ENCODE measurements around the gene EBF4. TPM values are rescaled to one million over a fixed set of nuclear protein-coding genes. Genes with fewer than 3 reads are reported as not detected.

The EBF4 gene
- total RNA-seq, 2 experiments from 2014 or later, result 0.99 to 2.4 TPM

DNA sequence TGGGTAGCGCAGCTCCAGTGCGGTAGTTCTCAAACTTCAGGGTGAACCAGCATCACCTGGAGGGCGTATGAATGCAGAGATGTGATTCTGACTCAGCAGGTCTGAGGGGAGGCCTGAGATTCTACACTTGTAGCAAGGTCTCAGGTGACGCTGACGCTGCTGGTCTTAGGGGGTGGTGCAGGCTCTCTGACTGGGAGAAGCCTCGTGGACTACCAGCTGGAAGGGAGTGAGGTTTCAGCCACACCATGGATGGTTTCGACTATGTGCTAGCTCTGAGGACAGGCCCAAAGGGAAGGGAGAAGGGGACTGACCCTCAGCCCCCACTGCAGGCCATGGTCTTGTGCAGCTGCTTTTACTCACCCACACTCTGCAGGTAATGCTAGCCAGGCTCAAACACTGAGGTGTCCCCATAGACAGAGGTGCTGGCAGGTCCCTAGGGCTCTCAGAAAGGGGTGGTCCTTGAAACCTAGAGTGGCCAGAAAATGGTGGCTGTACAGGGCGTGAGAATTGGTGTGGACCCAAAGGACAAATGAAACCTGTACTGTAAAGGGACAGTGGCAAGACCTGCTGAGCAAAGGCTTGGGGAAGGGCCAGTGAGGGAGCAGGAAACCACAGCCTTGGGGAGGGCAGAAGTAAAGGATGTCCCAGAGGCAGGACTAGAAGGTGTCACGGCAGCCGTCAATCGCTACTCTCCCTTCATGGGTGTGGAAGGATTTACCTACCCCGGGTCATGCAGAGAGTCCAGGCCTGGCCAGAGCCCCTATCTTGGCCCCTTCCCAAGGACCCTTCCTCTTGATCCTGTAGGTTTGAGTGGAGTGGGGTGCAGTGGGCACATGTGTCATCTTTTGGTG lies 52.7 kb downstream of the EBF4 start:
- no peak for DNase-seq
- Mint-ChIP-seq H3K4me1 (peaks cover 29% of the 10 kb centered on the region), H3K9me3 (no peaks in the 10 kb centered on the region), H3K27ac (no peak overlapping the region), H3K27me3 (peaks cover 14% of the 10 kb centered on the region), H3K4me3 (no peak overlapping the region), H3K36me3 (no peaks in the 10 kb centered on the region)
- POLR2A ChIA-PET, result no interaction called here
- no peak for ATAC-seq (ENCODE audit: low read depth)

DNA sequence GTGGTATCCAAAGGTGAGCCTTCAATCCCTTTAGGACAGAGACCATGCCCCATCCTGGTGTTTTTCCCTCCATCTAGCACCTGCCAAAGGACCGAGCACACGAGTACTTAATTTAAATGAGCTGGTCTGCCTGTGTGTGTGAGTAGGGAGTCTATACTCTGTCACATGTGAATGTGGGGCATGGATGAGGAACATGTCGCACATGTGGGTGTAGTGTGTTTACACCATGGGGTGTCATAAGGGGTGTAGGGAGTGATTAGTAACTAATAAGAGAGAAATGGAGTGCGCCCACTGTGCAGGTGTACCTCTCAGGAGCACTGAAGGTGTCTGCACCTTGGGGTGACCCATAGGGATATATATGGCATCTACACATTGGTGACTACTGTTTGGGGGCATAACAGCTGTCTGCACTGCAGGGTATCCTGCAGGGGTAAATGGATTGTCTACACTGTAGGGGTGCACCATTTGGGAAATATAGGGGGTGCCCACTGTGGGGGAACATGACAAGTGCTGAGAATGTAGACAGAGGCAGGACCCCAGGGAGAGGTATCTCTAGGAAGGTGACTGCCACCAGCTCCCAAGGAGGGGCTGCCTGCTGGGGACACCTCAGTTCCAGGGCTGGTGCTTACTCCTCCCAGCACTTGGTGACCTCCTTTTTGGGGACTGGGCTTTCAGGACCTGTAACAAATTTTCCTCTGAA lies 53.5 kb downstream of the EBF4 start:
- DNase-seq (no peak), ATAC-seq (ENCODE audit: low read depth) (no peak)
- POLR2A ChIA-PET, result no interaction called here
- no peaks in the 10 kb centered on the region for H3K36me3 Mint-ChIP-seq
- peaks cover 22% of the 10 kb centered on the region for H3K27me3 Mint-ChIP-seq
- no peak overlapping the region for H3K27ac Mint-ChIP-seq
- H3K9me3 Mint-ChIP-seq, result no peaks in the 10 kb centered on the region
- H3K4me3 Mint-ChIP-seq, result no peak overlapping the region
- peaks cover 28% of the 10 kb centered on the region for H3K4me1 Mint-ChIP-seq

DNA sequence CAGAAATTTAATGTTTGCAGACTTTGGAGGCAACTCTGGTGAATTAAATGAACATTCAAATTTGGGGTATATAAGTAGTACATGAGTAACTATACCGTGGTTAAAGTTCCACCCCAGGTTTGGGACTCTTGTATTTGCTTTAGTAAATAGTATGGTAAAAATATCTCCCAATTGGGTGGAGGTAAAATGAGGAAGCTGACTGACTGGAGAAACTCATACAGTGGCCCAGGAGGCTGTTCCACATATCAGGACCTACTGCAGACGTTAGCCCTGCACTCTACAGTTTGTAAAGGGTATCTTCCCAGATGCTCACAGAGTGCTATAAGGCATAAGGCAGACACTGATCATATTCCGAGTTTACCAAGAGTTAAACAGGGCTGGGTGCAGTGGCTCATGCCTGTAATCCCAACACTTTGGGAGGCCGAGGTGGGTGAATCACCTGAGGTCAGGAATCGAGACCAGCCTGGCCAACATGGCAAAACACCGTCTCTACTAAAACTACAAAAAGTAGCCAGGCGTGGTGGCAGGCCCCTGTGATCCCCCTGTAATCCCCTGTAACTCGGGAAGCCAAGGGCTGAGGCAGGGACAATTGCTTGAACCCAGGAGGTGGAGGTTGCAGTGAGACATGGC lies 54.2 kb downstream of the EBF4 start:
- Mint-ChIP-seq H3K27me3 (peaks cover 27% of the 10 kb centered on the region), H3K4me1 (peaks cover 22% of the 10 kb centered on the region), H3K36me3 (no peaks in the 10 kb centered on the region), H3K27ac (no peak overlapping the region), H3K4me3 (no peak overlapping the region), H3K9me3 (no peaks in the 10 kb centered on the region)
- DNase-seq (no peak), ATAC-seq (ENCODE audit: low read depth) (no peak)
- POLR2A ChIA-PET, result no interaction called here

DNA sequence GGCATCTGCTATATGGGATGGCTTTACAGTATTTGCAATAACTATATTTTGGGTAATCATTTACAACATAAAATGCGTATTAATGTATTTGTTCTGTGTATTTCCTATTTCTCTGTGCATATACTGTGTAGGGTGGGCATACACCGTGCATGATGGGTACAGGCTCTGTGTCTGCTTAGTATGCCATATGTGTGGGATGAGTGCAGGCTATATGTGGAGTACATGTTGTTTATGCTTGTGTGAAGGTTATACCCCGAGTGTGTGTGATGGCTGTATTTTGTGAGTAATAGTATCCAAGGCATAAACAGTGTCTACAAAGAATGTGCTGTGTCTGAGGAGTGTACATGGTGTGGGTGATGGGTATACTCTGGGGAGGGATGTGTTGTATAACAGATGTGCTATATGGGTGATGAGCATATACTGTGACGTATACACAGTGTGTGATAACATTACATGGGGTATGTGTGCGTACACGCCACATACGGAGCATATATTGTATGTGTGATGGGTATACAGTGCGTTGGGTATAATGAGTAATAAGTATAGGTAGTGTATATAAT lies 55.2 kb downstream of the EBF4 start:
- POLR2A ChIA-PET, result no interaction called here
- H3K4me3 Mint-ChIP-seq, result no peak overlapping the region
- no peaks in the 10 kb centered on the region for H3K9me3 Mint-ChIP-seq
- H3K4me1 Mint-ChIP-seq, result peaks cover 16% of the 10 kb centered on the region
- DNase-seq (no peak), ATAC-seq (ENCODE audit: low read depth) (no peak)
- no peak overlapping the region for H3K27ac Mint-ChIP-seq
- peaks cover 30% of the 10 kb centered on the region for H3K27me3 Mint-ChIP-seq
- H3K36me3 Mint-ChIP-seq, result no peaks in the 10 kb centered on the region

DNA sequence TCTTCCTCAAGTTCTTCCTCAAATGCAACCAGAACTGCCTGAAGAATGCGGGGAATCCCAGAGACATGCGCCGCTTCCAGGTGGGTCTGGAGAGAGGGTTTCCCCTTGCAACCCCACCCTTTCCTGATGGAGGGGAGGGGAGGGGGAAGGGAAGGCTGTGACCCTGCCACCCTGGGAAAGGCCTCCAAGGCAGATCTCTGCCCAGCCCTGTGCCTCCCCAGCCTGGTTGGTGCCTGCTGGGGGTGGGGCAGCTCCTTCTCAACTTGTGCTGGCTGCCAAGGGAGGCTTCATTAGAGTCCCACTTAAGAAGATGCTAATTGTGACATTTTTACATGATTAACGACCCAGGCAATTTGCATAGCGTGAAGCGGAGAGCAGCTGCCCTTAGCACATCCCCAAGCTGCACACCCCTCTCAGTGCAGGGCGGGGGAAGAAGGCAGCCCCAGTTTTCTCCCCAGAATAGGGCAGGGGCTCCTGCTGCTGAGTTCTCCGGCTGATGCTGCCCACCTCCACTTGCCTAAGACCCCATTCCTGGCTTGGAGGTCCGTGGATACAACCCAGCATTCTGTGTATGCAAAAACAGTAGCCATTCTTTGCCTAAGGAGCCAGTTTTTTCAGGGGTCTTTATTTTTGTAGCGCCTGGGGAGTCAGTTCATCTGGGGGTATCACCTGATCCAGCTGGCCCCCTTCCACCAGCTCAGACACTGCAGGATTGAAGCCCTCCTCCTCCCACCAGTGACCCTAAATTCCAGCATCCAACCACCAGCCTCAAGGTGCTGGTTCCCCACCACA lies 56.2 kb downstream of the EBF4 start:
- no peak for DNase-seq
- H3K9me3 Mint-ChIP-seq, result no peaks in the 10 kb centered on the region
- POLR2A ChIA-PET, result no interaction called here
- no peak overlapping the region for H3K27ac Mint-ChIP-seq
- H3K4me3 Mint-ChIP-seq, result no peak overlapping the region
- H3K36me3 Mint-ChIP-seq, result no peaks in the 10 kb centered on the region
- ATAC-seq (ENCODE audit: low read depth), result no peak
- H3K27me3 Mint-ChIP-seq, result peaks cover 39% of the 10 kb centered on the region
- peaks cover 16% of the 10 kb centered on the region for H3K4me1 Mint-ChIP-seq

DNA sequence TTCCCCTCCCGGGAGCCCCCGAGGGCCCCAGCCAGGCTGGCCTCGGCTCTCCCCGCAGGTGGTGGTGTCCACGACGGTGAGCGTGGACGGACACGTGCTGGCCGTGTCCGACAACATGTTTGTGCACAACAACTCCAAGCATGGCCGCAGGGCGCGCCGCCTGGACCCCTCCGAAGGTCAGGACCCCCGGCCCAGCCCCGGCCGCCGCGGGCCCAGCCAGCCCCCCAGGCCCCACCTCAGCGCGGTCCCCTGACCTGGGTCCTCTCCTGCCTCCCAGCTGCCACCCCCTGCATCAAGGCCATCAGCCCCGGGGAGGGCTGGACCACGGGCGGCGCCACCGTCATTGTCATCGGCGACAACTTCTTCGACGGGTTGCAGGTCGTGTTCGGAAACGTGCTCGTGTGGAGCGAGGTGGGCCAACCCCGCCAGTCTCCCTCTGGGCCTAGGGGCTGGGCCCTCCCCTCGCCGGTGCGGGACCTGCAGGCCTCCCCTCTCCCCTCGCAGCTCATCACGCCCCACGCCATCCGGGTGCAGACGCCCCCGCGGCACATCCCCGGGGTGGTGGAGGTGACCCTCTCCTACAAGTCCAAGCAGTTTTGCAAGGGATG lies 56.9 kb downstream of the EBF4 start:
- Mint-ChIP-seq H3K27ac (no peak overlapping the region), H3K4me1 (peaks cover 16% of the 10 kb centered on the region)

DNA sequence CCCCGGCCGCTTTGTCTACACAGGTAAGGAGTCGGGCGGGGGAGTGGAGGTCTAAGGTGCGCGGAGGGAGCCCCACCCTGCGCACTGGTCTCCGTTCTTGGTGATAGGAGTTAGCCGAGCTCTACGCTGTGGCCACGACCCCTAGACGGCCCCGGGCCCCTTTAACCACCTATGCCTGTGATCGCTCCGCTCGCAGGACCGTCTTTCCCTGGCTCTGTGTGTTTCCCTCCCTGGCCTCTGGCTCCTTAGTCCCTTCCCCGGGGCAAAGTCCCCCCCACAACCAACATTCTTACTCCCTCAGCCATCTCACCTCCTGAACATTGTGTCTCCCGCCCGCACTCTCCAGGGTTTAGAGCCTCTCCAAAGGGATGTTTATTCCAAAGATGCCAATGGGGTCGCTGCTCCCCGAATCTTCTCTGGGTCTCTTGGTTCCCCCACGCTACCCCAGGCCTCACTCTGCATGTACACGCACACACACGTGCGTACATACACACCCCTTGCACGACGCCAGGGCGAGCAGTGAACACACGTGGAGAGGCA lies 57.4 kb downstream of the EBF4 start:
- DNase-seq (no peak), ATAC-seq (ENCODE audit: low read depth) (no peak)
- H3K4me3 Mint-ChIP-seq, result no peak overlapping the region
- POLR2A ChIA-PET, result interaction anchor here (1.0 to 1.3 kb wide), 2 partner anchors 9 to 62 kb away, joined by 3 read pairs; no protein-coding TSS in a partner anchor
- H3K36me3 Mint-ChIP-seq, result no peaks in the 10 kb centered on the region
- H3K27ac Mint-ChIP-seq, result no peak overlapping the region
- H3K4me1 Mint-ChIP-seq, result peaks cover 16% of the 10 kb centered on the region
- peaks cover 48% of the 10 kb centered on the region for H3K27me3 Mint-ChIP-seq
- no peaks in the 10 kb centered on the region for H3K9me3 Mint-ChIP-seq

More for the DNA sequence above, 56.9 kb downstream of the EBF4 start:
- Mint-ChIP-seq H3K4me3 (no peak overlapping the region), H3K9me3 (no peaks in the 10 kb centered on the region), H3K27me3 (peaks cover 46% of the 10 kb centered on the region), H3K36me3 (no peaks in the 10 kb centered on the region)
- DNase-seq (no peak), ATAC-seq (ENCODE audit: low read depth) (no peak)
- POLR2A ChIA-PET, result no interaction called here

DNA sequence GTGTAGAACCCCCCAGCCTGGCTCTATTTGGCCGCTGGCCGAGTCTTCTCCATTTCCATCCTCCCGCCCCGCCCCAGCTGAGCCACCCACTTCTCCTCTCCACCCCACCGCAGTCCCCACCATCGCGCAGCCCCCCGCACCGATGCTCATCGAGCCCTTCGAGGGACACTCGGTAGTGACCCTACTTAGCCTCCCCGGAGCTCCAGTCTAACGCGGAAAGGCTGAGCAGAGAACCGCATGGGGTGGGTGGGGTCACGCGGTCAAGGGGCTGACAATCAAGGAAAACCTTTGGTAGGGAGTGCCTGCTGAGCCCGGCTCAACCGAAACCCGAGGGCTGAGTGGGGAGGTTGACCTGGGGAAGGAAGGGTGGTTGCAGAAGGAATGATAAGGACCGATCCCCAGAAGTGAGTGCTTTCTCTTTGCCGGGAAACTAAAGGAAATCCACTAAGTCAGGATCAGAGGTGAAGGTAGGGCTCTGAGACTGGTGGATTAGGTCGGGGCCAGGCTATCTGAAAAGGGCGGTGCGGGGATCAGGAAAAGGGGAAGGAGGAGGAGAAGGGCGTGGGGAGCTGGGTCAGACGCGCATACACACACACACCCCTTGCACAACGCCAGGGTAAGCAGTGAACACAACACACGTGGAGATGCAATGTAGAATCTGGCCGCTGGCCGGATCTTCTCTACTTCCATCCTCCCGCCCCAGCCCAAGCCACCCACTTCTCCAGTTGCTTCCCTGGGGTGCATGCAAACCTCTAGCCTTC lies 58.1 kb downstream of the EBF4 start:
- Mint-ChIP-seq H3K36me3 (no peaks in the 10 kb centered on the region), H3K27me3 (peaks cover 50% of the 10 kb centered on the region), H3K4me1 (peaks cover 15% of the 10 kb centered on the region), H3K4me3 (peak overlapping the region; percentile 65), H3K27ac (no peak overlapping the region), H3K9me3 (no peaks in the 10 kb centered on the region)
- DNase-seq (no peak), ATAC-seq (ENCODE audit: low read depth) (no peak)
- POLR2A ChIA-PET, result interaction anchor here (1.0 to 1.3 kb wide), 2 partner anchors 9 to 62 kb away, joined by 3 read pairs; no protein-coding TSS in a partner anchor

DNA sequence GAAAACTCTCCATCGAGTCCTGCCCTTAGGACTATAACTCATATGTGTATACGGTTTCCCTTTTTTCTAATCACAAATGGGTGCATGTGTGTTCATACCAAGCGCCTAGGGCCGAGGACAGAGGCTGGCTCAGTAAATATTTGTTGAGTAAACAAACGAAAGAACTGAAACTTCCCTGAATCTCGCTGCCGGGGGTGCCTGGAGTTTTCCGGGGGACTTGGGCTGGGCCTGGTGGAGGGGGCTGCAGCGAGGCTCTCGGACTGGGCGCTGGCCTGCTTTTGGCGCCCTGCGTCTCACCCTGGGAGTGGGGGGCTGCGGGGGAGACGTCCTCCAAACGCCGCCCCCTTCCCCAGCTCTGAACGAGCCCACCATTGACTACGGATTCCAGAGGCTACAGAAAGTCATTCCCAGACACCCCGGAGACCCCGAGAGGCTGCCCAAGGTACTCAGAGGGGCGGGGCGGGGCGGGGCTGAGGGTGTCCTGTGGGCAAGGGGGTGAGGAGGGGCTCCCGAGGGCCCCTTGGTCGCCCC lies 58.8 kb downstream of the EBF4 start:
- ATAC-seq (ENCODE audit: low read depth) (no peak), DNase-seq (no peak)
- H3K36me3 Mint-ChIP-seq, result no peaks in the 10 kb centered on the region
- H3K27me3 Mint-ChIP-seq, result peaks cover 54% of the 10 kb centered on the region
- peaks cover 15% of the 10 kb centered on the region for H3K4me1 Mint-ChIP-seq
- H3K27ac Mint-ChIP-seq, result no peak overlapping the region
- POLR2A ChIA-PET, result interaction anchor here (1.3 to 1.6 kb wide), 2 partner anchors 10 to 63 kb away, joined by 3 to 6 read pairs; no protein-coding TSS in a partner anchor
- H3K9me3 Mint-ChIP-seq, result no peaks in the 10 kb centered on the region
- peak overlapping the region; percentile 65 for H3K4me3 Mint-ChIP-seq

DNA sequence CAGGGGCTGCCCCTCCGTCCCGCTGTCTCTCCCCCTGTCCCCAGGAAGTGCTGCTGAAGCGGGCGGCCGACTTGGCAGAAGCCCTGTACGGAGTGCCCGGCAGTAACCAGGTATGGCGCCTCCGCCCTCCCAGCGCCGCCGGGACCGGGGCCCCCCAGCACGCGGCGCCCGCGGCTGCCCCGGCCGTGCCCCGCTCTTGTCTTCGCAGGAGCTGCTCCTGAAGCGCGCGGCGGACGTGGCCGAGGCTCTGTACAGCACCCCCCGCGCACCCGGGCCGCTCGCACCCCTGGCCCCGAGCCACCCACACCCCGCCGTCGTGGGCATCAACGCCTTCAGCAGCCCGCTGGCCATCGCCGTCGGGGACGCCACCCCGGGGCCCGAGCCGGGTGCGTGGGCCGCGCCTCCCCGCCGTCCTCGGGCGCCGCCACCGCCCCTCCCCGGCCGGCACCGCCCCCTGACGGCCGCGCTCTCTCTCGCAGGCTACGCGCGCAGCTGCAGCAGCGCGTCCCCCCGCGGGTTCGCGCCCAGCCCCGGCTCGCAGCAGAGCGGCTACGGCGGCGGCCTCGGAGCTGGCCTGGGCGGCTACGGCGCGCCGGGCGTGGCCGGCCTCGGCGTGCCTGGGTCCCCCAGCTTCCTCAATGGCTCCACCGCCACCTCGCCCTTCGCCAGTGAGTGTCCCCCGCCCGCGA lies 59.4 kb downstream of the EBF4 start:
- Mint-ChIP-seq H3K27ac (no peak overlapping the region), H3K4me3 (no peak overlapping the region), H3K36me3 (no peaks in the 10 kb centered on the region), H3K9me3 (no peaks in the 10 kb centered on the region), H3K4me1 (peaks cover 15% of the 10 kb centered on the region), H3K27me3 (peaks cover 54% of the 10 kb centered on the region)
- ATAC-seq (ENCODE audit: low read depth) (peak; percentile 62), DNase-seq (peak; percentile 74)
- POLR2A ChIA-PET, result interaction anchor here (1.2 to 1.6 kb wide), 2 partner anchors 63 to 89 kb away, joined by 4 to 6 read pairs; partner anchors contain the start of genes PCED1A and VPS16

All from activated naive CD8-positive, alpha-beta T cell treated with anti-CD3 and anti-CD28 coated beads, Interleukin-2, amount 10 ng/mL, durations not matched to agents 7 days and 5 days (primary cell).